ENCODE measurements around the gene ADAMTS10. TPM values are rescaled to one million over a fixed set of nuclear protein-coding genes. Genes with fewer than 3 reads are reported as not detected.

Gene ADAMTS10
- total and polyA plus RNA-seq, 2 of the 13 experiments (the other 11 are each of a cell fraction or from before 2014, with no cell fraction given), result 0.49 to 1.7 TPM

- no peak for TF ChIP-seq ZNF431 (CRISPR knock-in tag; IDR thresholded peaks at IDR 0.05; ENCODE audit: borderline replicate concordance, low read depth)
- no peak for TF ChIP-seq ZNF674 (CRISPR knock-in tag; IDR thresholded peaks at IDR 0.05; ENCODE audit: low read depth)
- no peak for TF ChIP-seq PPARG (CRISPR knock-in tag; conservative IDR thresholded peaks at IDR 0.05)
- TF ChIP-seq KDM5A (IDR thresholded peaks at IDR 0.05; ENCODE audit: borderline replicate concordance, low read length), result no peak
- no peak for TF ChIP-seq NCOA5 (CRISPR knock-in tag; IDR thresholded peaks at IDR 0.05)
- TF ChIP-seq POLR2AphosphoS5 (IDR thresholded peaks at IDR 0.05; ENCODE audit: low read depth, low read length), result no peak
- TF ChIP-seq, protein P1, sequence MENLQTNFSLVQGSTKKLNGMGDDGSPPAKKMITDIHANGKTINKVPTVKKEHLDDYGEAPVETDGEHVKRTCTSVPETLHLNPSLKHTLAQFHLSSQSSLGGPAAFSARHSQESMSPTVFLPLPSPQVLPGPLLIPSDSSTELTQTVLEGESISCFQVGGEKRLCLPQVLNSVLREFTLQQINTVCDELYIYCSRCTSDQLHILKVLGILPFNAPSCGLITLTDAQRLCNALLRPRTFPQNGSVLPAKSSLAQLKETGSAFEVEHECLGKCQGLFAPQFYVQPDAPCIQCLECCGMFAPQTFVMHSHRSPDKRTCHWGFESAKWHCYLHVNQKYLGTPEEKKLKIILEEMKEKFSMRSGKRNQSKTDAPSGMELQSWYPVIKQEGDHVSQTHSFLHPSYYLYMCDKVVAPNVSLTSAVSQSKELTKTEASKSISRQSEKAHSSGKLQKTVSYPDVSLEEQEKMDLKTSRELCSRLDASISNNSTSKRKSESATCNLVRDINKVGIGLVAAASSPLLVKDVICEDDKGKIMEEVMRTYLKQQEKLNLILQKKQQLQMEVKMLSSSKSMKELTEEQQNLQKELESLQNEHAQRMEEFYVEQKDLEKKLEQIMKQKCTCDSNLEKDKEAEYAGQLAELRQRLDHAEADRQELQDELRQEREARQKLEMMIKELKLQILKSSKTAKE (CRISPR knock-in tag; IDR thresholded peaks at IDR 0.05; ENCODE audit: borderline replicate concordance), result no peak
- TF ChIP-seq ATF1 (CRISPR knock-in tag; IDR thresholded peaks at IDR 0.05), result no peak
- TF ChIP-seq PAWR (CRISPR knock-in tag; IDR thresholded peaks at IDR 0.05; ENCODE audit: borderline replicate concordance), result no peak
- 0 out of 2 replicates have a peak, but pooled peaks have one; percentile 28 for TF ChIP-seq ZNF614 (CRISPR knock-in tag; IDR thresholded peaks at IDR 0.05; ENCODE audit: borderline replicate concordance)
- no peak for TF ChIP-seq ZNF605 (CRISPR knock-in tag; IDR thresholded peaks at IDR 0.05)
- TF ChIP-seq ZNF143 (CRISPR knock-in tag; IDR thresholded peaks at IDR 0.05), result no peak
- TF ChIP-seq TBX2 (CRISPR knock-in tag; IDR thresholded peaks at IDR 0.05; ENCODE audit: borderline replicate concordance), result no peak
- TF ChIP-seq CHCHD3 (CRISPR knock-in tag; IDR thresholded peaks at IDR 0.05), result no peak
- TF ChIP-seq ZBTB7A (CRISPR knock-in tag; IDR thresholded peaks at IDR 0.05), result no peak
- TF ChIP-seq HIVEP1 (CRISPR knock-in tag; IDR thresholded peaks at IDR 0.05), result no peak
- no peak for TF ChIP-seq ZNF138 (CRISPR knock-in tag; IDR thresholded peaks at IDR 0.05; ENCODE audit: low read depth)
- TF ChIP-seq RBM39 (IDR thresholded peaks at IDR 0.05; ENCODE audit: low read depth, low read length, poor library complexity, severe bottlenecking), result peak; percentile 21
- TF ChIP-seq, protein P2, sequence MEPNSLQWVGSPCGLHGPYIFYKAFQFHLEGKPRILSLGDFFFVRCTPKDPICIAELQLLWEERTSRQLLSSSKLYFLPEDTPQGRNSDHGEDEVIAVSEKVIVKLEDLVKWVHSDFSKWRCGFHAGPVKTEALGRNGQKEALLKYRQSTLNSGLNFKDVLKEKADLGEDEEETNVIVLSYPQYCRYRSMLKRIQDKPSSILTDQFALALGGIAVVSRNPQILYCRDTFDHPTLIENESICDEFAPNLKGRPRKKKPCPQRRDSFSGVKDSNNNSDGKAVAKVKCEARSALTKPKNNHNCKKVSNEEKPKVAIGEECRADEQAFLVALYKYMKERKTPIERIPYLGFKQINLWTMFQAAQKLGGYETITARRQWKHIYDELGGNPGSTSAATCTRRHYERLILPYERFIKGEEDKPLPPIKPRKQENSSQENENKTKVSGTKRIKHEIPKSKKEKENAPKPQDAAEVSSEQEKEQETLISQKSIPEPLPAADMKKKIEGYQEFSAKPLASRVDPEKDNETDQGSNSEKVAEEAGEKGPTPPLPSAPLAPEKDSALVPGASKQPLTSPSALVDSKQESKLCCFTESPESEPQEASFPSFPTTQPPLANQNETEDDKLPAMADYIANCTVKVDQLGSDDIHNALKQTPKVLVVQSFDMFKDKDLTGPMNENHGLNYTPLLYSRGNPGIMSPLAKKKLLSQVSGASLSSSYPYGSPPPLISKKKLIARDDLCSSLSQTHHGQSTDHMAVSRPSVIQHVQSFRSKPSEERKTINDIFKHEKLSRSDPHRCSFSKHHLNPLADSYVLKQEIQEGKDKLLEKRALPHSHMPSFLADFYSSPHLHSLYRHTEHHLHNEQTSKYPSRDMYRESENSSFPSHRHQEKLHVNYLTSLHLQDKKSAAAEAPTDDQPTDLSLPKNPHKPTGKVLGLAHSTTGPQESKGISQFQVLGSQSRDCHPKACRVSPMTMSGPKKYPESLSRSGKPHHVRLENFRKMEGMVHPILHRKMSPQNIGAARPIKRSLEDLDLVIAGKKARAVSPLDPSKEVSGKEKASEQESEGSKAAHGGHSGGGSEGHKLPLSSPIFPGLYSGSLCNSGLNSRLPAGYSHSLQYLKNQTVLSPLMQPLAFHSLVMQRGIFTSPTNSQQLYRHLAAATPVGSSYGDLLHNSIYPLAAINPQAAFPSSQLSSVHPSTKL (CRISPR knock-in tag; IDR thresholded peaks at IDR 0.05), result 0 out of 2 replicates have a peak, but pooled peaks have one; percentile 25
- TF ChIP-seq DR1 (CRISPR knock-in tag; IDR thresholded peaks at IDR 0.05), result no peak
- no peak for TF ChIP-seq MAFK (conservative IDR thresholded peaks at IDR 0.05 in 1 of 2, IDR thresholded peaks at IDR 0.05 in 1 of 2; ENCODE audit: low read length in 2 of 2)
- no peak for TF ChIP-seq NR2F1 (CRISPR knock-in tag; IDR thresholded peaks at IDR 0.05)
- no peak for TF ChIP-seq RCOR2 (CRISPR knock-in tag; IDR thresholded peaks at IDR 0.05)
- TF ChIP-seq, protein P3, sequence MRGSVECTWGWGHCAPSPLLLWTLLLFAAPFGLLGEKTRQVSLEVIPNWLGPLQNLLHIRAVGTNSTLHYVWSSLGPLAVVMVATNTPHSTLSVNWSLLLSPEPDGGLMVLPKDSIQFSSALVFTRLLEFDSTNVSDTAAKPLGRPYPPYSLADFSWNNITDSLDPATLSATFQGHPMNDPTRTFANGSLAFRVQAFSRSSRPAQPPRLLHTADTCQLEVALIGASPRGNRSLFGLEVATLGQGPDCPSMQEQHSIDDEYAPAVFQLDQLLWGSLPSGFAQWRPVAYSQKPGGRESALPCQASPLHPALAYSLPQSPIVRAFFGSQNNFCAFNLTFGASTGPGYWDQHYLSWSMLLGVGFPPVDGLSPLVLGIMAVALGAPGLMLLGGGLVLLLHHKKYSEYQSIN (CRISPR knock-in tag; IDR thresholded peaks at IDR 0.05; ENCODE audit: borderline replicate concordance), result no peak
- no peak for TF ChIP-seq HES4 (CRISPR knock-in tag; IDR thresholded peaks at IDR 0.05; ENCODE audit: borderline replicate concordance)
These were observed 29.7 kb downstream of the ADAMTS10 start (continued) for GRCh38 chr19:8580710-8581281.

All from HepG2 (cell line).